Activated CD4-positive, alpha-beta T cell treated with anti-CD3 and anti-CD28 coated beads for 4 hours (primary cell): ENCODE data around the gene MICAL3.

Source experiments
- DNase-seq, 2 donors: peaks; one replicate each; pipeline ENCODE4 v3.0.0-alpha.2; 2020

Gene MICAL3

GRCh38 chr22:17906978-17907747, 117.2 kb downstream of the MICAL3 start:
- DNase-seq = no peak

GRCh38 chr22:17905445-17905844, 118.9 kb downstream of the MICAL3 start:
- no peak for DNase-seq

GRCh38 chr22:17903564-17904295, 120.6 kb downstream of the MICAL3 start:
- DNase-seq = no peak

- no peak for DNase-seq
These were observed 121.4 kb downstream of the MICAL3 start for GRCh38 chr22:17902960-17903359.

GRCh38 chr22:17898375-17898774, 126.0 kb downstream of the MICAL3 start:
- DNase-seq = no peak

- no peak for DNase-seq
These were observed 126.5 kb downstream of the MICAL3 start for GRCh38 chr22:17897858-17898257.

- no peak for DNase-seq
These were observed 126.9 kb downstream of the MICAL3 start for GRCh38 chr22:17897426-17897825.

GRCh38 chr22:17896586-17896985, 127.8 kb downstream of the MICAL3 start:
- DNase-seq = no peak

- no peak for DNase-seq
These were observed 130.3 kb downstream of the MICAL3 start for GRCh38 chr22:17893900-17894535.

GRCh38 chr22:17892376-17892775, 132.0 kb downstream of the MICAL3 start:
- no peak for DNase-seq

GRCh38 chr22:17891481-17892167, 132.7 kb downstream of the MICAL3 start:
- DNase-seq = no peak

GRCh38 chr22:17890892-17891291, 133.5 kb downstream of the MICAL3 start:
- DNase-seq = no peak

- DNase-seq = no peak
These were observed 134.1 kb downstream of the MICAL3 start for GRCh38 chr22:17890245-17890671.

GRCh38 chr22:17888855-17889254, 135.5 kb downstream of the MICAL3 start:
- no peak for DNase-seq

GRCh38 chr22:17888439-17888838, 135.9 kb downstream of the MICAL3 start:
- no peak for DNase-seq

- no peak for DNase-seq
These were observed 139.5 kb downstream of the MICAL3 start for GRCh38 chr22:17884893-17885292.

GRCh38 chr22:17884084-17884483, 140.3 kb downstream of the MICAL3 start:
- no peak for DNase-seq

GRCh38 chr22:17883356-17883755, 141.0 kb downstream of the MICAL3 start:
- DNase-seq = no peak

GRCh38 chr22:17882727-17883126, 141.6 kb downstream of the MICAL3 start:
- no peak for DNase-seq

- DNase-seq = no peak
These were observed 142.2 kb downstream of the MICAL3 start for GRCh38 chr22:17882162-17882561.

GRCh38 chr22:17881366-17881765, 143.0 kb downstream of the MICAL3 start:
- DNase-seq = no peak

GRCh38 chr22:17880468-17880867, 143.9 kb downstream of the MICAL3 start:
- no peak for DNase-seq

GRCh38 chr22:17880020-17880419, 144.3 kb downstream of the MICAL3 start:
- no peak for DNase-seq
